GM12878 (cell line): Measurements from ENCODE around the gene GAD2. TPM values are rescaled to one million over a fixed set of nuclear protein-coding genes. Genes with fewer than 3 reads are reported as not detected.

ENCODE experiments used
- ATAC-seq: fragments of 200-7000 bp; cut with Tn5 transposase; 3 replicates; pipeline ENCODE4 v1.9.1; 2020; ENCODE audit warnings: mild to moderate bottlenecking, moderate library complexity
- BruUV-seq: library from RNA; stranded (reverse); fragments of 400-500 nt; replicated peaks from 2 replicates; lab custom pipeline; 2021; lab: Mats Ljungman, UMichigan
- CTCF ChIA-PET: fragments of 300-600 bp; sonication (Branson Sonifier 250); formaldehyde crosslinking; extraction: SDS; loops from one replicate; lab custom pipeline; 2021; ENCODE audit warnings: inconsistent platforms; lab: Yijun Ruan, JAX
- POLR2A ChIA-PET: fragments of 350-600 bp; formaldehyde crosslinking; extraction: SDS; loops from one replicate; lab custom pipeline; 2021; ENCODE audit warnings: inconsistent platforms; lab: Charles Lee
- RAD21 ChIA-PET: fragments of 300-600 bp; sonication (Branson Sonifier 250); formaldehyde crosslinking; loops from one replicate; lab custom pipeline; 2023; ENCODE audit warnings: antibody characterized with exemption; ENCODE audit not compliant: unreplicated experiment; lab: Charles Lee
- SMC1A ChIA-PET: fragments of 300-600 bp; sonication (Branson Sonifier 250); formaldehyde crosslinking; loops from one replicate; lab custom pipeline; 2023; ENCODE audit not compliant: unreplicated experiment, uncharacterized antibody; lab: Charles Lee
- DNase-seq: peaks from one replicate; pipeline ENCODE4 v3.0.0-alpha.2; 2011; ENCODE audit warnings: low read depth, low spot score
- FAIRE-seq: peaks from 3 replicates; lab custom pipeline; 2011; peaks lifted over from hg19 to GRCh38; lab: Jason Lieb, UNC
- H2AFZ ChIP-seq: 2 replicates; pipeline ENCODE4 v1.6.0; 2011; ENCODE audit warnings: low read depth, low read length, control low read depth; ENCODE audit not compliant: control insufficient read depth
- H3K27ac ChIP-seq: 2 replicates; pipeline ENCODE4 v1.5.1; 2011; ENCODE audit warnings: control low read depth; ENCODE audit not compliant: control insufficient read depth, insufficient read depth
- H3K27me3 ChIP-seq, 2 experiments: replicated peaks in 1 of 2; 2 replicates each; pipeline versions ENCODE4 v1.6.0 to v1.6.1; 2011; ENCODE audit warnings: low read length in 1 of 2; ENCODE audit not compliant: control insufficient read depth in 2 of 2, insufficient read depth in 2 of 2
- H3K36me3 ChIP-seq, 2 experiments: 2 replicates each; pipeline ENCODE4 v1.5.1; 2011; ENCODE audit warnings: low read length in 1 of 2; ENCODE audit not compliant: control insufficient read depth in 2 of 2, insufficient read depth in 2 of 2
- H3K4me1 ChIP-seq: 2 replicates; pipeline ENCODE4 v1.6.1; 2011; ENCODE audit warnings: mild to moderate bottlenecking, low read length, moderate library complexity, mixed read lengths; ENCODE audit not compliant: control insufficient read depth, insufficient read depth
- H3K4me2 ChIP-seq: 2 replicates; pipeline ENCODE4 v1.6.0; 2011; ENCODE audit warnings: control low read depth; ENCODE audit not compliant: control insufficient read depth, insufficient read depth
- H3K4me3 ChIP-seq: fragments of 200-600 bp; sonication (generic); 2 replicates; pipeline ENCODE4 v1.5.1; 2016
- H3K79me2 ChIP-seq: 2 replicates; pipeline ENCODE4 v1.6.0; 2011; ENCODE audit warnings: low read length; ENCODE audit not compliant: control insufficient read depth, insufficient read depth
- H3K9ac ChIP-seq: 2 replicates; pipeline ENCODE4 v1.8.0; 2011; ENCODE audit warnings: low read length, control low read depth, mixed read lengths; ENCODE audit not compliant: control insufficient read depth, insufficient read depth
- H3K9me3 ChIP-seq: replicated peaks from 3 replicates; pipeline ENCODE4 v1.5.1; 2011; ENCODE audit warnings: mild to moderate bottlenecking, low read length; ENCODE audit not compliant: control insufficient read depth, insufficient read depth
- H4K20me1 ChIP-seq: 2 replicates; pipeline ENCODE4 v1.6.0; 2011; ENCODE audit not compliant: control insufficient read depth, insufficient read depth
- SUPT20H ChIP-seq: IDR thresholded peaks from 2 replicates; pipeline ENCODE4 v1.6.1; 2011; ENCODE audit warnings: low read depth, mild to moderate bottlenecking, low read length, moderate library complexity, borderline replicate concordance; ENCODE audit not compliant: control insufficient read depth
- ZNF217 ChIP-seq: fragments of 450-650 bp; IDR thresholded peaks from 2 replicates; pipeline ENCODE4 v1.6.1; 2017; ENCODE audit warnings: antibody characterized with exemption, mild to moderate bottlenecking
- WGBS: methylation state at CpG from one replicate; pipeline ENCODE4 v1.1.6; 2016; ENCODE audit warnings: low lambda C conversion rate; ENCODE audit not compliant: insufficient replicate concordance, insufficient coverage; ENCODE audit errors: missing lambda C conversion rate; 5-methylcytosine and 5-hydroxymethylcytosine counted together
- in situ Hi-C: fragments of 300-500 bp; cut with MboI; formaldehyde crosslinking; loops from 9 replicates; pipeline ENCODE4 v1.14.3; 2018; ENCODE audit warnings: mixed read lengths
- intact Hi-C: fragments of 100-400 bp; cut with micrococcal nuclease; formaldehyde crosslinking; loops from one replicate; pipeline ENCODE4 v1.14.2; 2022; ENCODE audit not compliant: unreplicated experiment
- polyA plus RNA-seq, 11 experiments: library from polyadenylated mRNA; depleted of rRNA in 4 of 11; unstranded in 6 of 11; stranded (reverse) in 5 of 11; fragments of >200 nt; fragmentation: Nextera tagmentation in 4 of 11; fragmentation: Illumina TruSeq in 1 of 11; extraction: Ambion mirVana in 4 of 11; extraction: Trizol in 1 of 11; gene quantifications; 1 replicate in 1 of 11; 2 replicates in 10 of 11; pipeline versions ENCODE4 v1.2.1 to v1.2.3, GENCODE V29; 2011 to 2016; ENCODE audit warnings: inconsistent platforms in 2 of 11, missing spikeins in 2 of 11, low read depth in 1 of 11
- total RNA-seq, 4 experiments: library from RNA; depleted of rRNA in 3 of 4; stranded (reverse); fragments of >200 nt in 3 of 4; fragmentation: Illumina TruSeq in 1 of 4; extraction: Trizol in 1 of 4; gene quantifications; 2 replicates each; pipeline versions ENCODE4 v1.2.1 to v1.2.3, GENCODE V29; 2013 to 2021
- TF ChIP-seq, protein P1 (sequence below): fragments of 450-650 bp; IDR thresholded peaks from 2 replicates; pipeline ENCODE4 v1.6.1; 2017; ENCODE audit warnings: borderline replicate concordance
- TF ChIP-seq, protein P2 (sequence below): fragments of 450-650 bp; IDR thresholded peaks from 2 replicates; pipeline ENCODE4 v1.6.1; 2016; ENCODE audit warnings: mild to moderate bottlenecking, moderate library complexity, borderline replicate concordance
- TF ChIP-seq, protein P3 (sequence below): fragments of 450-650 bp; formaldehyde crosslinking; IDR thresholded peaks from 2 replicates; pipeline ENCODE4 v1.4.0; 2020; ENCODE audit warnings: mild to moderate bottlenecking, moderate library complexity

The GAD2 gene
- total and polyA plus RNA-seq, 10 of the 15 experiments (the other 5 are each of a cell fraction or from before 2014, with no cell fraction given) = not detected

DNA sequence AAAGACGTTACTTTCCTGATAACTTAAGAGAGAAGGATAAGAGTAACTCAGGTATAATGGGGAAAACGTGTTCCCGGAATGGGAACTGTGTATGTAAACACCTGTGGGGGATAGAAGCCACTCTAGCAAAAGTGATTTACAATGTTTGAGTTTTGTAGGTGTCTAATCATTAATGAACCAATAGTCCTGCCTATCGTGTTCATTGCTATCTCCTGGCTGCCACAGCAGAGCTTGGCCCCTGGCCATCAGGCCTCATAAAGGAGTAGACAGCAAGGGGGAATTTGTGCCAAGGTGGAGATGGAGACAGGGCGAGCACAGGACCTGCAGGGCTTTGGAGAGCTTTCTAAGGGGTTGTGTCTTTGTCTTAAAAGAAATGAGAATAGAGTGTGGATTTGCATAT lies 102.1 kb downstream of the GAD2 start:
- 33% methylated on average over 5 of the region's 5 CpGs for WGBS
- no TSS peak for BruUV-seq

More for the DNA sequence above, 102.1 kb downstream of the GAD2 start:
- ChIA-PET SMC1A (no interaction called here), POLR2A (no interaction called here), RAD21 (no interaction called here), CTCF (no interaction called here)
- Histone ChIP-seq H3K27ac (no peak overlapping the region), H3K36me3 (no peaks in the 10 kb centered on the region), H4K20me1 (no peaks in the 10 kb centered on the region), H2AFZ (no peak overlapping the region), H3K4me1 (no peaks in the 10 kb centered on the region), H3K79me2 (no peaks in the 10 kb centered on the region), H3K27me3 (peaks cover 0 to 3% of the 10 kb centered on the region in 2 experiments; a peak in 2 of 4 replicates), H3K9me3 (no peaks in the 10 kb centered on the region), H3K4me2 (no peak overlapping the region), H3K4me3 (no peak overlapping the region), H3K9ac (no peak overlapping the region)
- in situ Hi-C loops (no loop called here), intact Hi-C loops (no loop called here)
- DNase-seq (no peak), FAIRE-seq (no peak), ATAC-seq (no peak)
- TF ChIP-seq, protein P1, sequence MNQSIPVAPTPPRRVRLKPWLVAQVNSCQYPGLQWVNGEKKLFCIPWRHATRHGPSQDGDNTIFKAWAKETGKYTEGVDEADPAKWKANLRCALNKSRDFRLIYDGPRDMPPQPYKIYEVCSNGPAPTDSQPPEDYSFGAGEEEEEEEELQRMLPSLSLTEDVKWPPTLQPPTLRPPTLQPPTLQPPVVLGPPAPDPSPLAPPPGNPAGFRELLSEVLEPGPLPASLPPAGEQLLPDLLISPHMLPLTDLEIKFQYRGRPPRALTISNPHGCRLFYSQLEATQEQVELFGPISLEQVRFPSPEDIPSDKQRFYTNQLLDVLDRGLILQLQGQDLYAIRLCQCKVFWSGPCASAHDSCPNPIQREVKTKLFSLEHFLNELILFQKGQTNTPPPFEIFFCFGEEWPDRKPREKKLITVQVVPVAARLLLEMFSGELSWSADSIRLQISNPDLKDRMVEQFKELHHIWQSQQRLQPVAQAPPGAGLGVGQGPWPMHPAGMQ = no peak
- TF ChIP-seq ZNF217 = no peak
- TF ChIP-seq, protein P2, sequence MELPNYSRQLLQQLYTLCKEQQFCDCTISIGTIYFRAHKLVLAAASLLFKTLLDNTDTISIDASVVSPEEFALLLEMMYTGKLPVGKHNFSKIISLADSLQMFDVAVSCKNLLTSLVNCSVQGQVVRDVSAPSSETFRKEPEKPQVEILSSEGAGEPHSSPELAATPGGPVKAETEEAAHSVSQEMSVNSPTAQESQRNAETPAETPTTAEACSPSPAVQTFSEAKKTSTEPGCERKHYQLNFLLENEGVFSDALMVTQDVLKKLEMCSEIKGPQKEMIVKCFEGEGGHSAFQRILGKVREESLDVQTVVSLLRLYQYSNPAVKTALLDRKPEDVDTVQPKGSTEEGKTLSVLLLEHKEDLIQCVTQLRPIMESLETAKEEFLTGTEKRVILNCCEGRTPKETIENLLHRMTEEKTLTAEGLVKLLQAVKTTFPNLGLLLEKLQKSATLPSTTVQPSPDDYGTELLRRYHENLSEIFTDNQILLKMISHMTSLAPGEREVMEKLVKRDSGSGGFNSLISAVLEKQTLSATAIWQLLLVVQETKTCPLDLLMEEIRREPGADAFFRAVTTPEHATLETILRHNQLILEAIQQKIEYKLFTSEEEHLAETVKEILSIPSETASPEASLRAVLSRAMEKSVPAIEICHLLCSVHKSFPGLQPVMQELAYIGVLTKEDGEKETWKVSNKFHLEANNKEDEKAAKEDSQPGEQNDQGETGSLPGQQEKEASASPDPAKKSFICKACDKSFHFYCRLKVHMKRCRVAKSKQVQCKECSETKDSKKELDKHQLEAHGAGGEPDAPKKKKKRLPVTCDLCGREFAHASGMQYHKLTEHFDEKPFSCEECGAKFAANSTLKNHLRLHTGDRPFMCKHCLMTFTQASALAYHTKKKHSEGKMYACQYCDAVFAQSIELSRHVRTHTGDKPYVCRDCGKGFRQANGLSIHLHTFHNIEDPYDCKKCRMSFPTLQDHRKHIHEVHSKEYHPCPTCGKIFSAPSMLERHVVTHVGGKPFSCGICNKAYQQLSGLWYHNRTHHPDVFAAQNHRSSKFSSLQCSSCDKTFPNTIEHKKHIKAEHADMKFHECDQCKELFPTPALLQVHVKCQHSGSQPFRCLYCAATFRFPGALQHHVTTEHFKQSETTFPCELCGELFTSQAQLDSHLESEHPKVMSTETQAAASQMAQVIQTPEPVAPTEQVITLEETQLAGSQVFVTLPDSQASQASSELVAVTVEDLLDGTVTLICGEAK = no peak
- TF ChIP-seq, protein P3, sequence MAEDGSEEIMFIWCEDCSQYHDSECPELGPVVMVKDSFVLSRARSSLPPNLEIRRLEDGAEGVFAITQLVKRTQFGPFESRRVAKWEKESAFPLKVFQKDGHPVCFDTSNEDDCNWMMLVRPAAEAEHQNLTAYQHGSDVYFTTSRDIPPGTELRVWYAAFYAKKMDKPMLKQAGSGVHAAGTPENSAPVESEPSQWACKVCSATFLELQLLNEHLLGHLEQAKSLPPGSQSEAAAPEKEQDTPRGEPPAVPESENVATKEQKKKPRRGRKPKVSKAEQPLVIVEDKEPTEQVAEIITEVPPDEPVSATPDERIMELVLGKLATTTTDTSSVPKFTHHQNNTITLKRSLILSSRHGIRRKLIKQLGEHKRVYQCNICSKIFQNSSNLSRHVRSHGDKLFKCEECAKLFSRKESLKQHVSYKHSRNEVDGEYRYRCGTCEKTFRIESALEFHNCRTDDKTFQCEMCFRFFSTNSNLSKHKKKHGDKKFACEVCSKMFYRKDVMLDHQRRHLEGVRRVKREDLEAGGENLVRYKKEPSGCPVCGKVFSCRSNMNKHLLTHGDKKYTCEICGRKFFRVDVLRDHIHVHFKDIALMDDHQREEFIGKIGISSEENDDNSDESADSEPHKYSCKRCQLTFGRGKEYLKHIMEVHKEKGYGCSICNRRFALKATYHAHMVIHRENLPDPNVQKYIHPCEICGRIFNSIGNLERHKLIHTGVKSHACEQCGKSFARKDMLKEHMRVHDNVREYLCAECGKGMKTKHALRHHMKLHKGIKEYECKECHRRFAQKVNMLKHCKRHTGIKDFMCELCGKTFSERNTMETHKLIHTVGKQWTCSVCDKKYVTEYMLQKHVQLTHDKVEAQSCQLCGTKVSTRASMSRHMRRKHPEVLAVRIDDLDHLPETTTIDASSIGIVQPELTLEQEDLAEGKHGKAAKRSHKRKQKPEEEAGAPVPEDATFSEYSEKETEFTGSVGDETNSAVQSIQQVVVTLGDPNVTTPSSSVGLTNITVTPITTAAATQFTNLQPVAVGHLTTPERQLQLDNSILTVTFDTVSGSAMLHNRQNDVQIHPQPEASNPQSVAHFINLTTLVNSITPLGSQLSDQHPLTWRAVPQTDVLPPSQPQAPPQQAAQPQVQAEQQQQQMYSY = no peak
- TF ChIP-seq SUPT20H = no peak
